ENCODE results near the gene LARGE1. TPM values are rescaled to one million over a fixed set of nuclear protein-coding genes. Genes with fewer than 3 reads are reported as not detected.

Gene LARGE1
- total RNA-seq, 2 experiments from 2014 or later, result 0.69 to 1.1 TPM

- H3K27ac Mint-ChIP-seq, result no peak overlapping the region
- DNase-seq, result no peak
- no peaks in the 10 kb centered on the region for H3K9me3 Mint-ChIP-seq
- intact Hi-C loops (cut with micrococcal nuclease), result no loop called here
- no peaks in the 10 kb centered on the region for H3K36me3 Mint-ChIP-seq (ENCODE audit: low read depth)
- CTCF ChIA-PET, result no interaction called here
- no peaks in the 10 kb centered on the region for H3K4me1 Mint-ChIP-seq (ENCODE audit: low read depth)
- no peaks in the 10 kb centered on the region for H3K27me3 Mint-ChIP-seq (ENCODE audit: low read depth)
- no peak overlapping the region for H3K4me3 Mint-ChIP-seq
These were observed 149.1 kb downstream of the LARGE1 start for GRCh38 chr22:33771136-33771535.

DNA sequence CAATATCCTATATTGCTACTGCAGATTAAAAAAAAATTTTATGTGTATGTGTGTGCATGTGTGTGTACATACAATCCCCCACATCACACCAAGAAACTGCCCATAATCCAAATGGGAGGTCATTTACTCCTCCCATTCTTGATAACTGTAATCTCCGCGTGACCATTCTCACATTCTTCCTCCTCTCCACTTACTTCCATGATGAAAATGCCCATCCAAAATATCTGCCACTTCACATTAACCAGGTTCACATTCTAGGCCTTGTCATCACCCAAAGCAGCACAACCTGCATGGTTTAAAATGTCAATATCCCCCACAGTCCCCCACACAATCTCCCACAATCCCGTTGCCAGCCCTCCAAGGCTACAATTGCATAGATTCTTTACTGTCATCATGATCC is 149.6 kb downstream of the LARGE1 start:
- no peaks in the 10 kb centered on the region for H3K36me3 Mint-ChIP-seq (ENCODE audit: low read depth)
- H3K27ac Mint-ChIP-seq, result no peak overlapping the region
- no peaks in the 10 kb centered on the region for H3K4me1 Mint-ChIP-seq (ENCODE audit: low read depth)
- DNase-seq, result no peak
- intact Hi-C loops (cut with micrococcal nuclease), result no loop called here
- H3K4me3 Mint-ChIP-seq, result no peak overlapping the region
- CTCF ChIA-PET, result no interaction called here
- no peaks in the 10 kb centered on the region for H3K9me3 Mint-ChIP-seq
- no peaks in the 10 kb centered on the region for H3K27me3 Mint-ChIP-seq (ENCODE audit: low read depth)

- H3K4me3 Mint-ChIP-seq, result no peak overlapping the region
- H3K9me3 Mint-ChIP-seq, result peaks cover 4% of the 10 kb centered on the region
- H3K27ac Mint-ChIP-seq, result no peak overlapping the region
- H3K27me3 Mint-ChIP-seq (ENCODE audit: low read depth), result no peaks in the 10 kb centered on the region
- no peaks in the 10 kb centered on the region for H3K36me3 Mint-ChIP-seq (ENCODE audit: low read depth)
- DNase-seq, result no peak
- intact Hi-C loops (cut with micrococcal nuclease), result no loop called here
- CTCF ChIA-PET, result no interaction called here
- no peaks in the 10 kb centered on the region for H3K4me1 Mint-ChIP-seq (ENCODE audit: low read depth)
These were observed 154.2 kb downstream of the LARGE1 start for GRCh38 chr22:33766091-33766490.

GRCh38 chr22:33758961-33759360 is 161.3 kb downstream of the LARGE1 start:
- Mint-ChIP-seq H3K4me3 (no peak overlapping the region), H3K27me3 (ENCODE audit: low read depth) (no peaks in the 10 kb centered on the region), H3K4me1 (ENCODE audit: low read depth) (no peaks in the 10 kb centered on the region), H3K9me3 (peaks cover 9% of the 10 kb centered on the region), H3K36me3 (ENCODE audit: low read depth) (peaks cover 2% of the 10 kb centered on the region), H3K27ac (no peak overlapping the region)
- intact Hi-C loops (cut with micrococcal nuclease), result no loop called here
- CTCF ChIA-PET, result no interaction called here
- DNase-seq, result no peak

GRCh38 chr22:33757802-33758483 is 162.3 kb downstream of the LARGE1 start:
- intact Hi-C loops (cut with micrococcal nuclease), result no loop called here
- H3K27ac Mint-ChIP-seq, result no peak overlapping the region
- H3K9me3 Mint-ChIP-seq, result peaks cover 9% of the 10 kb centered on the region
- no peaks in the 10 kb centered on the region for H3K4me1 Mint-ChIP-seq (ENCODE audit: low read depth)
- no peak overlapping the region for H3K4me3 Mint-ChIP-seq
- peaks cover 4% of the 10 kb centered on the region for H3K36me3 Mint-ChIP-seq (ENCODE audit: low read depth)
- H3K27me3 Mint-ChIP-seq (ENCODE audit: low read depth), result no peaks in the 10 kb centered on the region
- DNase-seq, result no peak
- CTCF ChIA-PET, result no interaction called here

GRCh38 chr22:33757041-33757801 is 163.1 kb downstream of the LARGE1 start:
- Mint-ChIP-seq H3K27ac (no peak overlapping the region), H3K4me1 (ENCODE audit: low read depth) (no peaks in the 10 kb centered on the region), H3K9me3 (peaks cover 9% of the 10 kb centered on the region), H3K36me3 (ENCODE audit: low read depth) (peaks cover 4% of the 10 kb centered on the region), H3K27me3 (ENCODE audit: low read depth) (no peaks in the 10 kb centered on the region), H3K4me3 (no peak overlapping the region)
- intact Hi-C loops (cut with micrococcal nuclease), result no loop called here
- CTCF ChIA-PET, result no interaction called here
- no peak for DNase-seq

DNA sequence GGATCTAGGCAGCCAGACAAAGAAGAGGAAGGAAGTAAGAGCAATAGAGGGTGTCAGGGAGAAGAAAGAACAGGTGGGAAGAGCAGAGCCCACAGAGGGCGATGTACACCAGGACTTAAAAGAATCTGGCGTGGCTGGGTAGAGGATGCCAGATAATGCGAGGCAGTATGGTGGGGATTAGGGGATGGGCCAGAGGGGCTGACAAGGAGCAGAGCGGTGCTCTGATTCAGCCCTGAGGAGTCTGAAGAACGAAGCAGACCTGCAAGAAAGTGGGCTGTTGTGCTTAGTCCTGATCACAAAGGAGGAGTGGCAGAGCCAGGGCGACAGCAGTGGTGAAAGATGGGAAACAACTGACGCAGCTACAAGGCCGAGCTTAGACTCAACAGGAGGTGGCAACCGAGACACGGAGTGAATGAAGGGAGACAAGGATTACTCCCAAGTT is 163.7 kb downstream of the LARGE1 start:
- H3K9me3 Mint-ChIP-seq, result peaks cover 8% of the 10 kb centered on the region
- intact Hi-C loops (cut with micrococcal nuclease), result no loop called here
- no peak for DNase-seq
- H3K4me1 Mint-ChIP-seq (ENCODE audit: low read depth), result no peaks in the 10 kb centered on the region
- no peaks in the 10 kb centered on the region for H3K27me3 Mint-ChIP-seq (ENCODE audit: low read depth)
- CTCF ChIA-PET, result interaction anchor here (0.6 kb wide), 1 partner anchor 222 kb away, joined by 5 read pairs; no protein-coding TSS in a partner anchor
- H3K36me3 Mint-ChIP-seq (ENCODE audit: low read depth), result peaks cover 4% of the 10 kb centered on the region
- no peak overlapping the region for H3K4me3 Mint-ChIP-seq
- H3K27ac Mint-ChIP-seq, result no peak overlapping the region

DNA sequence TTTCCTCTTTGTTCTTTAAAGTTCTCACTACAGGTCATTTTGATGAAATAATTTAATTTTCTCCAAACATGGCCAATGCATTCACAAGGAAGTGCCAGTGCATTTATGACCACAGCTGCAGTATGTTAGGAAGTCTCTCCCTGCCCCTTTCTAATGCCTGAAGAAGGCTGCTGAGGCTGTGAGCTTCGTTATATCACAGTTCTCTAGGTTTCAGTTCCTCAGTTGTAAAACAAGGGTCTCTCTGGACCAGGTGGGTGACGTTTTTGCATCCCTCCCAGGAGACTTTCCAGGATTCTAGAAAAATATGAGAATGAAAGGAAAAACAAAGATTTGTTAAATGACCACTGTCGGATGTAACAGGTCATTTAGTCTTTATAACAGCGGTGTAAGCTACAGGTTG is 171.6 kb downstream of the LARGE1 start:
- Mint-ChIP-seq H3K27me3 (ENCODE audit: low read depth) (no peaks in the 10 kb centered on the region), H3K4me1 (ENCODE audit: low read depth) (no peaks in the 10 kb centered on the region), H3K27ac (no peak overlapping the region)

GRCh38 chr22:33747576-33748180 is 172.6 kb downstream of the LARGE1 start:
- Mint-ChIP-seq H3K27ac (no peak overlapping the region), H3K36me3 (ENCODE audit: low read depth) (peaks cover 2% of the 10 kb centered on the region), H3K4me3 (no peak overlapping the region), H3K27me3 (ENCODE audit: low read depth) (no peaks in the 10 kb centered on the region), H3K4me1 (ENCODE audit: low read depth) (no peaks in the 10 kb centered on the region), H3K9me3 (peaks cover 8% of the 10 kb centered on the region)
- intact Hi-C loops (cut with micrococcal nuclease), result no loop called here
- DNase-seq, result no peak
- CTCF ChIA-PET, result interaction anchor here (0.7 kb wide), 1 partner anchor 22 kb away, joined by 3 read pairs; no protein-coding TSS in a partner anchor

More for the DNA sequence above, 171.6 kb downstream of the LARGE1 start:
- CTCF ChIA-PET, result no interaction called here
- peaks cover 3% of the 10 kb centered on the region for H3K9me3 Mint-ChIP-seq
- H3K36me3 Mint-ChIP-seq (ENCODE audit: low read depth), result peaks cover 2% of the 10 kb centered on the region
- intact Hi-C loops (cut with micrococcal nuclease), result no loop called here
- H3K4me3 Mint-ChIP-seq, result no peak overlapping the region
- DNase-seq, result no peak

GRCh38 chr22:33747029-33747428 is 173.2 kb downstream of the LARGE1 start:
- Mint-ChIP-seq H3K4me1 (ENCODE audit: low read depth) (no peaks in the 10 kb centered on the region), H3K36me3 (ENCODE audit: low read depth) (peaks cover 2% of the 10 kb centered on the region), H3K27ac (no peak overlapping the region), H3K9me3 (peaks cover 8% of the 10 kb centered on the region), H3K4me3 (no peak overlapping the region), H3K27me3 (ENCODE audit: low read depth) (no peaks in the 10 kb centered on the region)
- intact Hi-C loops (cut with micrococcal nuclease), result no loop called here
- CTCF ChIA-PET, result interaction anchor here (0.7 kb wide), 1 partner anchor 21 kb away, joined by 3 read pairs; no protein-coding TSS in a partner anchor
- no peak for DNase-seq

GRCh38 chr22:33746501-33746928 is 173.8 kb downstream of the LARGE1 start:
- H3K9me3 Mint-ChIP-seq, result peaks cover 8% of the 10 kb centered on the region
- H3K4me3 Mint-ChIP-seq, result no peak overlapping the region
- no peak for DNase-seq
- CTCF ChIA-PET, result interaction anchor here (0.7 kb wide), 1 partner anchor 21 kb away, joined by 3 read pairs; no protein-coding TSS in a partner anchor
- H3K4me1 Mint-ChIP-seq (ENCODE audit: low read depth), result no peaks in the 10 kb centered on the region
- peaks cover 2% of the 10 kb centered on the region for H3K36me3 Mint-ChIP-seq (ENCODE audit: low read depth)
- H3K27ac Mint-ChIP-seq, result no peak overlapping the region
- intact Hi-C loops (cut with micrococcal nuclease), result no loop called here
- no peaks in the 10 kb centered on the region for H3K27me3 Mint-ChIP-seq (ENCODE audit: low read depth)

- Mint-ChIP-seq H3K4me1 (ENCODE audit: low read depth) (no peaks in the 10 kb centered on the region), H3K36me3 (ENCODE audit: low read depth) (peaks cover 2% of the 10 kb centered on the region), H3K9me3 (peaks cover 8% of the 10 kb centered on the region), H3K4me3 (no peak overlapping the region), H3K27ac (no peak overlapping the region), H3K27me3 (ENCODE audit: low read depth) (no peaks in the 10 kb centered on the region)
- DNase-seq, result no peak
- intact Hi-C loops (cut with micrococcal nuclease), result no loop called here
- CTCF ChIA-PET, result no interaction called here
These were observed 174.8 kb downstream of the LARGE1 start for GRCh38 chr22:33745501-33745900.
